NCI-H2196 (cell line): Measurements from ENCODE around the gene ACTN3.
"Not testable (repeated sequence)": the region's sequence is repeated elsewhere in the genome, so short reads cannot be mapped to it uniquely, and the experiment has no call there.

Source experiments
- DNase-seq: peaks from one replicate; lab custom pipeline; 2025; ENCODE audit not compliant: unreplicated experiment; lab: John Stamatoyannopoulos, UW

The ACTN3 gene

GRCh38 chr11:66593303-66593635, 46.6 kb downstream of the ACTN3 start:
- no peak for DNase-seq

- DNase-seq = no peak
Observed at GRCh38 chr11:66593650-66594049, 46.9 kb downstream of the ACTN3 start.

- peak; percentile 37 for DNase-seq
Observed at GRCh38 chr11:66595245-66595904, 48.7 kb downstream of the ACTN3 start.

- no peak for DNase-seq
Observed at GRCh38 chr11:66598993-66599392, 52.3 kb downstream of the ACTN3 start.

- DNase-seq = no peak
Observed at GRCh38 chr11:66600219-66600618, 53.5 kb downstream of the ACTN3 start.

GRCh38 chr11:66600631-66601233, 54.0 kb downstream of the ACTN3 start:
- no peak for DNase-seq

GRCh38 chr11:66603072-66603471, 56.4 kb downstream of the ACTN3 start:
- no peak for DNase-seq

GRCh38 chr11:66604155-66604554, 57.5 kb downstream of the ACTN3 start:
- DNase-seq = no peak

- DNase-seq = not testable (repeated sequence)
Observed at GRCh38 chr11:66606608-66607007, 59.9 kb downstream of the ACTN3 start.

- peak; percentile 27 for DNase-seq
Observed at GRCh38 chr11:66607126-66607834, 60.6 kb downstream of the ACTN3 start.

- DNase-seq = no peak
Observed at GRCh38 chr11:66609721-66610617, 63.3 kb downstream of the ACTN3 start.

GRCh38 chr11:66612458-66612857, 65.8 kb downstream of the ACTN3 start:
- DNase-seq = no peak
